ENCODE results near the gene SH3GLB2. TPM values are rescaled to one million over a fixed set of nuclear protein-coding genes. Genes with fewer than 3 reads are reported as not detected.

Gene SH3GLB2
- total and polyA plus RNA-seq, 2 donors (not counting 1 experiment from before 2014, with no cell fraction given), result 27.3 to 42.3 TPM

DNA sequence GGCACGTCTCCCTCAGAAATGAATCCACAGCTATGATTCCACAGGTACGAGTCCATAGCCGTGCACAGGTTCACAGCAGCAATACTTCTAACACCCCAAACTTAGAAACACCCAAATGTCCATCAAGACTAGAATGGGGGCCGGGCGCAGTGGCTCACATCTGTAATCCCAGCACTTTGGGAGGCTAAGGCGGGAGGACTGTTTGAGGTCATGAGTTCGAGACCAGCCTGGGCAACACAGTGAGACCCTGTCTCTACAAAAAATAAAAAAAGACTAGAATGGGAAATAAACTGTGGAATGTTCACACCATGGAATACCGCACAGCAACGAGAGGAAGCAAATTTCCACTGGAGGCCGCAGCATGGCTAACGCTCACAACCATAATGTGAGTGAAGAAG lies 48.5 kb upstream of the SH3GLB2 start:
- no peak overlapping the region for H3K4me3 ChIP-seq (replicated peaks in 1 of 4; ENCODE audit: control extremely low read depth in 1 of 4, insufficient read depth in 1 of 4, low read depth in 3 of 4, low read length in 4 of 4)
- TF ChIP-seq EZH2 (IDR thresholded peaks at IDR 0.05; ENCODE audit: low read length, missing control alignments) (no peak), CTCF (conservative IDR thresholded peaks at IDR 0.05 in 1 of 2, IDR thresholded peaks at IDR 0.05 in 1 of 2; ENCODE audit: low read depth in 1 of 2, low read length in 2 of 2) (no peak)
- H3K4me2 ChIP-seq (ENCODE audit: extremely low read depth, insufficient read depth, low read length), result no peak overlapping the region
- H2AFZ ChIP-seq (ENCODE audit: low read length), result no peak overlapping the region
- H3K27me3 ChIP-seq (ENCODE audit: control insufficient read depth, insufficient read depth, low read length), result no peaks in the 10 kb centered on the region
- H3K4me1 ChIP-seq (ENCODE audit: control insufficient read depth, extremely low read depth, insufficient read depth, low read length), result no peaks in the 10 kb centered on the region
- H3K79me2 ChIP-seq (ENCODE audit: control insufficient read depth, insufficient read depth, low read length), result peaks cover 2% of the 10 kb centered on the region
- no peaks in the 10 kb centered on the region for H3K9me3 ChIP-seq (ENCODE audit: control insufficient read depth, insufficient read depth, low read depth, low read length)
- H3K36me3 ChIP-seq (ENCODE audit: control insufficient read depth, insufficient read depth, low read length), result no peaks in the 10 kb centered on the region
- H3K27ac ChIP-seq (ENCODE audit: insufficient read depth, low read length), result no peak overlapping the region
- H4K20me1 ChIP-seq (ENCODE audit: control insufficient read depth, extremely low read depth, insufficient read depth, low read length), result no peaks in the 10 kb centered on the region
- no peak for DNase-seq (ENCODE audit: low read depth in 2 of 2)
- H3K9ac ChIP-seq (ENCODE audit: insufficient read depth, low read length), result no peak overlapping the region

DNA sequence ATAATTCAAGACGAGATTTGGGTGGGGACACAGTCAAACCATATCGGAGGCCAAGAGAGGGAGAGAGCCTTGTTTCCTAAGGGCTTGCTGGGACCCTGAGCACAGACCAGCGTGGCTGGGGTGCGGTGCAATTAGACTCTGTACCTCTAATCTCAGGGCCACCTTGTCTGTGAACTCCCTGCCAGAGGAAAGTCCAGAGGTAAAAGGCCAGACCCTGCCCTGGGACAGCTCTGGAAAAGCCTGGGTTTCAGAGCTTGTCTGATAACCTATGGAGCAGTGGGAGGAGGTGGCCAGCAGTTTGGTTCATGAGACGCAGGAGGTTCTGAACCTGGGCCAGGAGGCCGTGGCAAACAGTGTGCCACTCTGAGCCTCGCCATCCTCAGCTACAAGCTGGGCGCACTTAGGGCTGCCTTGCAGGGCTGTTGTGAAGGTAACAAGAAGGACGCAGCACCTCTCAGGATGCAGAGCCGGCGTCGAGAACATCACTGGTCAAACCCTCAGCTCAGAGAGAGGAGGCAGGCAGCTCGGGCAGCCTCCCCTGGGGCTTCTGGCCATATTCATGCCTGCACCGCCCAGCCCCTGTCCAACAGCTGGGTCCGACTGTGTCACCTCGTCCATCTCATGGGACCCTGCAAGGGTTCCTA lies 48.0 kb upstream of the SH3GLB2 start:
- Histone ChIP-seq H3K4me3 (replicated peaks in 1 of 4; ENCODE audit: control extremely low read depth in 1 of 4, insufficient read depth in 1 of 4, low read depth in 3 of 4, low read length in 4 of 4) (no peak overlapping the region), H3K4me2 (ENCODE audit: extremely low read depth, insufficient read depth, low read length) (no peak overlapping the region), H3K27me3 (ENCODE audit: control insufficient read depth, insufficient read depth, low read length) (no peaks in the 10 kb centered on the region), H4K20me1 (ENCODE audit: control insufficient read depth, extremely low read depth, insufficient read depth, low read length) (no peaks in the 10 kb centered on the region), H3K27ac (ENCODE audit: insufficient read depth, low read length) (no peak overlapping the region), H2AFZ (ENCODE audit: low read length) (no peak overlapping the region), H3K9ac (ENCODE audit: insufficient read depth, low read length) (no peak overlapping the region), H3K4me1 (ENCODE audit: control insufficient read depth, extremely low read depth, insufficient read depth, low read length) (no peaks in the 10 kb centered on the region), H3K9me3 (ENCODE audit: control insufficient read depth, insufficient read depth, low read depth, low read length) (no peaks in the 10 kb centered on the region), H3K36me3 (ENCODE audit: control insufficient read depth, insufficient read depth, low read length) (no peaks in the 10 kb centered on the region), H3K79me2 (ENCODE audit: control insufficient read depth, insufficient read depth, low read length) (no peaks in the 10 kb centered on the region)
- TF ChIP-seq EZH2 (IDR thresholded peaks at IDR 0.05; ENCODE audit: low read length, missing control alignments) (no peak), CTCF (conservative IDR thresholded peaks at IDR 0.05 in 1 of 2, IDR thresholded peaks at IDR 0.05 in 1 of 2; ENCODE audit: low read depth in 1 of 2, low read length in 2 of 2) (no peak)
- no peak for DNase-seq (ENCODE audit: low read depth in 2 of 2)

DNA sequence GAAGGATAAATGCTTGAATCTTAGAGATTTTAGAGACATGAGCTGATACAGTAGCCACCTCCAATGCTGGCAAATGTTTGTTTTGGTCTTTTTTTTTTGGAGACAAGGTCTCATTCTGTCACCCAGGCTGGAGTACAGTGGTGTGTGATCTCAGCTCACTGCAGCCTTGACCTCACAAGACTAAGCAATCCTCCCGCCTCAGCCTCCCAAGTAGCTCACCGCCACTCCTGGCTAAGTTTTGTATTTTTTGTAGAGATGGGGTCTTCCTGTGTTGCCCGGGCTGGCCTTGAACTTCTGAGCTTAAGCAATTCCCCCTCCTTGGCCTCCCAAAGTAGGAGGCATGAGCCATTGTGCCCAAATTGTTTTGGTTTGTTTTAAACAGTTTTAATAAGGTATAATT lies 46.0 kb upstream of the SH3GLB2 start:
- Histone ChIP-seq H3K27me3 (ENCODE audit: control insufficient read depth, insufficient read depth, low read length) (no peaks in the 10 kb centered on the region), H3K4me3 (replicated peaks in 1 of 4; ENCODE audit: control extremely low read depth in 1 of 4, insufficient read depth in 1 of 4, low read depth in 3 of 4, low read length in 4 of 4) (no peak overlapping the region), H3K9me3 (ENCODE audit: control insufficient read depth, insufficient read depth, low read depth, low read length) (no peaks in the 10 kb centered on the region), H3K4me2 (ENCODE audit: extremely low read depth, insufficient read depth, low read length) (no peak overlapping the region), H3K9ac (ENCODE audit: insufficient read depth, low read length) (no peak overlapping the region), H4K20me1 (ENCODE audit: control insufficient read depth, extremely low read depth, insufficient read depth, low read length) (no peaks in the 10 kb centered on the region), H3K27ac (ENCODE audit: insufficient read depth, low read length) (no peak overlapping the region), H3K4me1 (ENCODE audit: control insufficient read depth, extremely low read depth, insufficient read depth, low read length) (no peaks in the 10 kb centered on the region), H3K79me2 (ENCODE audit: control insufficient read depth, insufficient read depth, low read length) (no peaks in the 10 kb centered on the region), H3K36me3 (ENCODE audit: control insufficient read depth, insufficient read depth, low read length) (no peaks in the 10 kb centered on the region), H2AFZ (ENCODE audit: low read length) (no peak overlapping the region)
- no peak for TF ChIP-seq EZH2 (IDR thresholded peaks at IDR 0.05; ENCODE audit: low read length, missing control alignments)
- TF ChIP-seq CTCF (conservative IDR thresholded peaks at IDR 0.05 in 1 of 2, IDR thresholded peaks at IDR 0.05 in 1 of 2; ENCODE audit: low read depth in 1 of 2, low read length in 2 of 2), result no peak
- DNase-seq (ENCODE audit: low read depth in 2 of 2), result no peak
